Erythroblast (primary cell): ENCODE data around the gene DEGS1.

ENCODE experiments used
- GATA1 ChIP-seq: IDR thresholded peaks from 2 replicates; pipeline ENCODE4 v1.6.1; 2011; ENCODE audit warnings: low read depth, mild to moderate bottlenecking, control low read depth, low read length, moderate library complexity
- POLR2A ChIP-seq: IDR thresholded peaks from 2 replicates; pipeline ENCODE4 v1.6.1; 2011; ENCODE audit warnings: mild to moderate bottlenecking, low read length

DNA sequence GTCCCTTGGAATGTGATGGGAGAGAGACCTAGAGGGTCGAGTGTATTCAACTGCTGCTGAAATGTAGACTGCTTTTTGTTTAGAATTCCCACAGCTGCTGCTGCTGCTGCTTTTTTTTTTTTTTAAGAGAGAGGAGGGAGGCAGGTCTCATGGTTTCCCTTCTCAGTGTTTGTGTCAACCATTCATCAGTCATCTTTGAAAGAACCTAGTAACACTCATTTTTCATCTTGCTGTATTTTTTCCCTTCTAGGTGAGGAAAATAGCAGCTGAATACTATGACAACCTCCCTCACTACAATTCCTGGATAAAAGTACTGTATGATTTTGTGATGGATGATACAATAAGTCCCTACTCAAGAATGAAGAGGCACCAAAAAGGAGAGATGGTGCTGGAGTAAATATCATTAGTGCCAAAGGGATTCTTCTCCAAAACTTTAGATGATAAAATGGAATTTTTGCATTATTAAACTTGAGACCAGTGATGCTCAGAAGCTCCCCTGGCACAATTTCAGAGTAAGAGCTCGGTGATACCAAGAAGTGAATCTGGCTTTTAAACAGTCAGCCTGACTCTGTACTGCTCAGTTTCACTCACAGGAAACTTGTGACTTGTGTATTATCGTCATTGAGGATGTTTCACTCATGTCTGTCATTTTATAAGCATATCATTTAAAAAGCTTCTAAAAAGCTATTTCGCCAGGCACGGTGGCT, 9.2 kb downstream of the DEGS1 start:
- TF ChIP-seq POLR2A, result no peak
- TF ChIP-seq GATA1, result no peak
